Retina (tissue), 1 donor: ENCODE data around the gene MAL.

Source experiments
- DNase-seq: peaks from one replicate; pipeline ENCODE4 v3.0.0-alpha.2; 2016

The MAL gene

DNA sequence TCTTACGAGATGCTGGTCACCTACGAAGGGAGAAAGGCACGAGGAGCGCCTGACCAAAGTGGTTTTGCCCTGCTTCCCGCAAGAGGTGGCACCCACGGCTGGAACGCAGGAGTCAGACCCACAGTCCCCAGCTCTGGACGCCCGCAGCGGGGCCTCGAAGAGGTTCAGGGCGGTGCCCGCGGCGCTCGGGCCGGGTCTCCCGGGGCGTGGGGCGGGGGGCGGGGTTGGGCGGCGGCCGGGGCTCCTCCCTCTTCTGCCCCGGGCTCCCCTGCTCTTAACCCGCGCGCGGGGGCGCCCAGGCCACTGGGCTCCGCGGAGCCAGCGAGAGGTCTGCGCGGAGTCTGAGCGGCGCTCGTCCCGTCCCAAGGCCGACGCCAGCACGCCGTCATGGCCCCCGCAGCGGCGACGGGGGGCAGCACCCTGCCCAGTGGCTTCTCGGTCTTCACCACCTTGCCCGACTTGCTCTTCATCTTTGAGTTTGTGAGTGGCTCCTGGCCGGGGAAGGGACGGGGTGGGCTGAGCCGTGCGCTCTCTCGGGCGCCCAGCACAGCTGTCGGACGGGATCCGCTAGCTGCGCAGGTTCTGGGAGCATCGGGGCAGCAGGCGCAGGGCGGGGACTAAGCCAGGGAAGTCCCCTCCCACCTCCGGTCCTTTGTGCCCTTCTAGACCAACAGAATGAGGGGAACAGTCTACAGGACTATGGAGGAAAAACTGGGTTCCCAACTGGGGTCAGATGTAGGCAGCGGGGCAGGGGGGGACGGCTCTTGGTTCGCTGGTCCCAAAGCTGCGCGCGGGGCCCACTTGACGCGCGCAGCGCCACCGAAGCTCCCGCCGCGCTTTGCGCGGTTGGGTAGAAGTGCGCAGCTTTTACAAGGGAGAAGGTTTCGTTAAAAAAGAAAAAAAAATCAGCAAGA, at the start of gene MAL:
Gene MAL (plus strand): TSS at position 303 of the 914 bp plus-strand sequence. CDS start 85 bp downstream, at position 388.
- DNase-seq, result peak; percentile 80

GRCh38 chr2:94977826-94978225, 47.7 kb upstream of the MAL start:
- DNase-seq, result no peak

- DNase-seq, result no peak
Observed at GRCh38 chr2:94978917-94979316, 46.6 kb upstream of the MAL start.

DNA sequence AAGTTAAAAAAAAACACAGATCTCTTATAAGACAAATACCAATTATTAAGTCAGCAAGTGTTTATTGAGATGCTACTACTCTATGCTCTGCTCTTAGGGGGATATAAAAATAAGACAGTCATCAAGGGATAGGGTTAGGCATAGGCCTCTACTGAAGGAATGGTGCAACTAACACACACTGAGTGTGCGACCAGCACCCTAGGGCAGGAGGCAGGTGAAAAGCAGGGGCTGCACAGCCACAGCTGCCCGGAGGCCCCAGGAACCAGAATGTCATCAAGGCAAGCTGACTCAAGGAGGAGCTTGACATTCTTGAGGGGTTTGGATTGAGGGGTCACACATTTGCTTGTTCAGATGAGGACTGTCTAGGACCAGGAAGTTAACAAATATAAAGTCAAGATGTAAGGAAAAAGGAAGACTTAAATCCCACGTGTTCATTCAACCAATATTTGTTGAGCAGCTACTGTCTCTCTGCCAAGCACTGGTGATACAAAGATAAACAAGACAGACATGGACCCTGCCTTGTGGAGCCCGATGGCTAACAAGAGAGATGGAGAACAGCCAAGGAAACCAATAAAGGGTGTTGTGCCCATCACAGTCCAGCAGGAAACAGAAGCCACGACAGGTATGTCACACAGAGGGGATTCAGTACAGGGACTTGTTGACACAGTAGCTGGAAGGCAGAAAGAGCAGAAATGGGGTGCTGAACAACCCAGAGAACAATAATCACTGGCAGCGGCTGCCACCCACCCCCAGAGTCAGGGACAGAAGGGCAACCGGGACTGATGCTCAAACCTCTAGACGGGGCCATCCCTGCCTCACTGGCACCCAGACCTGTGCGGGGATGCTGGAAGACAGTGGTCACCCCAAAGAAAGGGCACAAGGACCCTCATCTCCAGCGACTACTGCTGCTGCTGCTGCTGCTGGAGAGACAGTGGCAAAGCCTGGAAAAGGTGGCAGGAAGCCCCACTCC, 45.8 kb upstream of the MAL start:
- no peak for DNase-seq

DNA sequence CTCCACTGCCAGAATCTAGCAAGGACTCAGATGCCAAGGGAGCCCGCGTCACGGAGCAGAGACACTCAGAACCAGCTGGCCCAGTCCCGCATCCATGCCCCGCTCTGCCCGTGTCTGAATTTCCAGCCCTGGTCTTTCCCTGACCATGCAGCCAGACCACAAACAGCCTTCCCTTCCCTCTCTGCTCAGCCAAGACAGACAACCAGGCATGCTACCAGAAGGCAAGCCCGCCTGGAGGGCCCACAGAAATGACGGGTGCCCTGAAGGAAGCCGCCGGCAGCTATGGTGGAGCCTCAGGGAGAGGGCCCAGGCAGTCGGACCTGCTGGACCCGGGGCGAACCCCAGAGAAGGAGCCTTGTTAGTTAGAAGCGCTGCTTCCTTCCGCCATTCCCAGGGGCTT, 45.1 kb upstream of the MAL start:
- DNase-seq, result no peak

- DNase-seq, result no peak
Observed at GRCh38 chr2:94982156-94982555, 43.4 kb upstream of the MAL start.

GRCh38 chr2:94982675-94983074, 42.8 kb upstream of the MAL start:
- no peak for DNase-seq

GRCh38 chr2:94984964-94985575, 40.4 kb upstream of the MAL start:
- DNase-seq, result no peak

DNA sequence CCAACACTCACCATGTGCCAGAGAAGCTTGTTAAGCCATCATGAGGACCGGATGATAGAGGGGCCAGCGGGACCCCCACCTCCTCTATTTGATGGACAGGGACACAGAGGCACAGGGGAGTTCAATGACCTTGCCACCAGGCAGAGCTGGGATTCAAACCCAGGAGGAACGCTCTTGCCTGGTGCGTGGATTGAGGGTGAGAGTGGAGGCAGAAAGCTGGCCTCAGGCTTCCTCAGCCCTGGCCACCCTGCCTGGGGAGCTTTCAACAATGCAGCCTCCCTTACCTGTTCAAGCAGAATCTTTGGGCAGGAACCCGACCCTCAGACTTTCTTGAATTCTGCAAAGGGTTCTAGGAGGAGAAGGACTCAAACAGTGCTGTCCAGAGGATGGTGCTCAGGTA, 39.9 kb upstream of the MAL start:
- no peak for DNase-seq

DNA sequence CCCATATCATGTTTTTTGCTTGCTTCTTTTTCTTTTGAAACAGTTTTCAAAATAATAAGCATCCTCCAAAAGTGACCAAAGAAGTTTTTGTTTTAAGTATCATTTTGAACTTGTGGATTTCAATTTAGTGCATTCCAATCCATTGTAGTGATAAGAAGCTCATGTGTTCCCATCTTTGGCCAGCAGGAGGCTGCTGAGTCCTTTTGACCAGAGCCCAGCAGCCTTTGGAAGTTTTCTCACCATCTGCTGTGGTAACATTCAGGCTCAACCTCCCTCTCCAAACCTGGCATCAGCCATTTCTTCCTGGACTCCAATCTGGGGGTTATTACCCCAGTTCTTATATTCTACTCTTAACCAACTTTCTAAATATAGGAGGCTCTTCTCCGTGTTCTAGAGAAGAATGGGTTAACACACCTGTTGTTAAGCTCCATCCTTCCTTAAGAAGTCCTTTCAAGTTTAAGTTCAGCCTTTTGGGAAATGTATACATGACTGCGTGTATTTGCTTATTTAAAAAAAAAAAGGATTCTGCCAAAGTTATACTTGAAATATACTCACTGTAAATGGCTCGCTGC, 39.0 kb upstream of the MAL start:
- peak; percentile 60 for DNase-seq

DNA sequence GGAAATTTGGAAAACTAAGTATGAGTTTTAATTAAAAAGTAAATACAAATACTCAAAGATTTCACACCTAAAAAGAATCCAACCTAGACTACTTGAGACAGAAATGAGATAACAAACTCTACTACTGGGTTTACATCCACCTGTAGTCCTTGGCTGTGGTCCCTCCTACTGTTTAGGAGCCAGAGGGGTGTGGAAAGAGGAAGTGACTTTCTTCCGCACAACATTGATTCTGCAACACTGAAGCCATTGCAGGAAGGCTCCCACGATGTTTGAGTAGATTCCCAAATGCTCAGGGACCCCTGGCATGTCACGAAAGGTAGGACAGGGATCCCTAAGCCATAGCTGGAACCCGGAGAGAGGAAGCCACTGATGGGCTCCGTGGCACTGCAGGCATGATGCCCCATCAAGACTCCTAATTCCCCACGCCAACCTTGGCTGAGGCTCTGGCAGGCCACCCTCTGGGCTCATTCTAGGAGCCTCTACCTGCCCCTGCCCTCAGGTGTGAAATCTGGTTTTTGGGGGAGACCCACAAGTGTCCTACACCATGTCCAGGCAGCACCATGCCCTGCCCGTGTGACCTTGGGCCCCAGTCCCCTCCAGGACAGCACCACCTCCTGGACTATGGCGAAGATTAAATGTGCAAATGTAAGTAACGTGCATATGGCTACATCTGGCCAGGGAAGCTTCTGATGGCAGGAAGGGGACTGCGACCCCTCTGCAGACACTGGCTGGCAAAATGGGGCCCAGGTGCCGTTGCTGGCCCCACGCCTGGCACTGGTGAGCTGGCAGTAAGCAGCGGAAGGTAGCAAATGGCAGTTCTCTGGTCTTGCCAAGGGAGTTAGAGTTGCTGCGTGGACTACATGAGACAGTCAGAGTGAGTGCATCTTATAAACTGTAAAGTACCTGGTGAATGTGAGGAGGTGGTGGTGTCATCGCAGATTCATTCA, 38.2 kb upstream of the MAL start:
- DNase-seq, result no peak

- DNase-seq, result no peak
Observed at GRCh38 chr2:94990956-94991355, 34.6 kb upstream of the MAL start.

DNA sequence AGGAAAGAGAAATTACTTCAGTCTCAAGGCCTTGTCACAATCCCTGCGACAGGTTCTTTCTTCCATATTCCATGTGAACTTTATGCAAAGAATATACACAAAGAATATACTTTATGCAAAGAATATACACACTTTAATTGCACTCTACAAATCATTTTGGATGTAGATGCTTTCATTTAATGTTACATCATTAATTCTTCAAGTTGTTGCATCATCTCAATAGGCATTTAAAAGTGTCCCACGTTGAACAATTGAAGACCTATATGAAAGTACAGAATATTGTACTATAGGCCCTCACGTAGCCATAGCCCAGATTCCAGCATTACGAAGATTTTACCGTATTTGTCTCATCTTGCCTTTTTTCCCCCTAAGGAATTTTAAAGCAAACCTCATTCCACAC, 33.1 kb upstream of the MAL start:
- DNase-seq, result no peak

DNA sequence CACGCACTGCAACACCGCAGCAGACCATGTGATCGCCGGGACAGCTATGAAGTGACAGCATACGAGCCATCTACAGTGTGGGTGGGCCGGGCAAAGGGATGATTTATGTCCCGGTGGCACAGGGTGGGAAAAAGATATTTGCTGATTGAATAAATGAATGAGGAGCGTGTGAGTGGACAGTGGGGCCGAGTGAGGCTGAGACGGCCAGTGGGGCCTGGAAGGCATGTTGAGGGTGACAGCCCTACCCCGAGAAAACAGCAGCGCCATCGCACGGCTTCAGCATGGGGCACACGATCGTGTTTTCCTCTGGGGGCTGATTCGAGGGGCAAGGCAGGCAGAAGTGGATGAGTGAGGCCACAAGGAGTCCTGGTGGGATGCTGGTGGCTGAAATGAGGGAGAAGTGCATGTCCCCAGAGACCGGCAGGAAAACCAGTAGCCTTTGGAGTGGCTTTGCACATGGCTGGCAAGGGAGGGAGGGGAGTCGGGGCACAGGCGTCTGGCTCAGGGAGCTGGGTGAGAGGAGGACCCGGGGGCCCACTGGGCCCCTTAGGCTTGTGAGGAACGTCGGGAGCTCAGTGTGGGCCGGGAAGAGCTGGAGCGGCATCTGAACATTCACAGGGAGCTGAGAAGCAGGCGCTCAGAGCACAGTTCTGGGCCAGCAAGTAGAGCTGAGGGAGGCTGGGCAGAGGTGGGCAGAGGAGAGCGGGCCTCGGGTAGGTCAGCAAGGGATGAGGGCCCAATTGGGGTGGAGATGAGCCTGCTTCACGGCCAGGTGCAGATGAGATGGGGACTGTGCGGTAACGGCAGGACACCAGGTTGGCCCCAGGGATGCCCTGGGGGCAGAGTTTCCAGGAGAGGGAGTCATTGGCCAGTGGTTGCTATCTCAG, 32.1 kb upstream of the MAL start:
- no peak for DNase-seq

GRCh38 chr2:94994063-94994913, 31.2 kb upstream of the MAL start:
- no peak for DNase-seq

GRCh38 chr2:94994914-94995552, 30.5 kb upstream of the MAL start:
- DNase-seq, result no peak

- DNase-seq, result no peak
Observed at GRCh38 chr2:94995553-94996304, 29.8 kb upstream of the MAL start.
